ENCODE data around the gene BICD1. TPM values are rescaled to one million over a fixed set of nuclear protein-coding genes. Genes with fewer than 3 reads are reported as not detected.

BICD1 gene
- total and polyA plus RNA-seq, 7 donors: 0.60 to 16.0 (median 9.4) TPM

- intact Hi-C loops (cut with DNase I): no loop called here
- H3K36me3 ChIP-seq: no peaks in the 10 kb centered on the region
- no peaks in the 10 kb centered on the region for H3K27me3 ChIP-seq
- no peaks in the 10 kb centered on the region for H3K9me3 ChIP-seq
- WGBS, 2 donors: 51 to 55% methylated on average over 2 of the region's 2 CpGs
- no peak for DNase-seq
- TF ChIP-seq CTCF (IDR thresholded peaks at IDR 0.05) (no peak), EP300 (IDR thresholded peaks at IDR 0.05) (no peak), POLR2A (IDR thresholded peaks at IDR 0.05) (no peak), POLR2AphosphoS5 (IDR thresholded peaks at IDR 0.05) (no peak)
- peak overlapping the region in 1 of 4 donors; percentile 37 for H3K27ac ChIP-seq
- peaks cover 0 to 37% (median 29%) of the 10 kb centered on the region in 4 donors for H3K4me1 ChIP-seq
- H3K4me3 ChIP-seq: no peak overlapping the region
Observed at GRCh38 chr12:32110942-32111341, 4.3 kb downstream of the BICD1 start.

GRCh38 chr12:32115404-32116104, 8.9 kb downstream of the BICD1 start:
- H3K36me3 ChIP-seq: no peaks in the 10 kb centered on the region
- peak overlapping the region in 1 of 4 donors; percentile 13 for H3K4me3 ChIP-seq
- intact Hi-C loops (cut with DNase I): no loop called here
- no peaks in the 10 kb centered on the region for H3K9me3 ChIP-seq
- H3K27me3 ChIP-seq: no peaks in the 10 kb centered on the region
- peak overlapping the region; percentile 28 to 77 (median 55) for H3K27ac ChIP-seq
- TF ChIP-seq POLR2AphosphoS5 (IDR thresholded peaks at IDR 0.05) (peak in 3 of 4 donors; percentile 52 to 69 (median 64)), EP300 (IDR thresholded peaks at IDR 0.05) (no peak)
- peaks cover 0 to 17% (median 13%) of the 10 kb centered on the region in 4 donors for H3K4me1 ChIP-seq
- peak; percentile 96 for DNase-seq
- WGBS, 2 donors: 56 to 57% methylated on average over 6 of the region's 6 CpGs

- peak overlapping the region in 2 of 4 donors; percentile 28 to 77 for H3K27ac ChIP-seq
- H3K27me3 ChIP-seq: no peaks in the 10 kb centered on the region
- WGBS, 2 donors: 92 to 93% methylated on average over 3 of the region's 3 CpGs
- TF ChIP-seq EP300 (IDR thresholded peaks at IDR 0.05) (no peak), POLR2AphosphoS5 (IDR thresholded peaks at IDR 0.05) (no peak), CTCF (IDR thresholded peaks at IDR 0.05) (no peak), POLR2A (IDR thresholded peaks at IDR 0.05) (no peak)
- peaks cover 0 to 17% (median 13%) of the 10 kb centered on the region in 4 donors for H3K4me1 ChIP-seq
- intact Hi-C loops (cut with DNase I): no loop called here
- no peak overlapping the region for H3K4me3 ChIP-seq
- no peaks in the 10 kb centered on the region for H3K36me3 ChIP-seq
- no peaks in the 10 kb centered on the region for H3K9me3 ChIP-seq
- no peak for DNase-seq
Observed at GRCh38 chr12:32116897-32117296, 10.2 kb downstream of the BICD1 start.

- intact Hi-C loops (cut with DNase I): no loop called here
- Histone ChIP-seq H3K27ac (peak overlapping the region in 2 of 4 donors; percentile 14 to 77), H3K9me3 (no peaks in the 10 kb centered on the region), H3K4me3 (no peak overlapping the region), H3K4me1 (peaks cover 0 to 17% (median 13%) of the 10 kb centered on the region in 4 donors), H3K36me3 (no peaks in the 10 kb centered on the region), H3K27me3 (no peaks in the 10 kb centered on the region)
- 95 to 97% methylated on average over 3 of the region's 3 CpGs for WGBS, 2 donors
- TF ChIP-seq CTCF (IDR thresholded peaks at IDR 0.05): no peak
- TF ChIP-seq POLR2AphosphoS5 (IDR thresholded peaks at IDR 0.05): no peak
- DNase-seq: no peak
Observed at GRCh38 chr12:32117316-32117715, 10.7 kb downstream of the BICD1 start.

- no peak for DNase-seq
- Histone ChIP-seq H3K9me3 (no peaks in the 10 kb centered on the region), H3K4me3 (no peak overlapping the region), H3K27me3 (no peaks in the 10 kb centered on the region), H3K36me3 (no peaks in the 10 kb centered on the region), H3K27ac (no peak overlapping the region), H3K4me1 (peaks cover 0 to 17% (median 13%) of the 10 kb centered on the region in 4 donors)
- TF ChIP-seq EP300 (IDR thresholded peaks at IDR 0.05) (no peak), POLR2A (IDR thresholded peaks at IDR 0.05) (no peak), POLR2AphosphoS5 (IDR thresholded peaks at IDR 0.05) (no peak), CTCF (IDR thresholded peaks at IDR 0.05) (no peak)
- 96 to 97% methylated on average over 5 of the region's 5 CpGs for WGBS, 2 donors
- intact Hi-C loops (cut with DNase I): no loop called here
Observed at GRCh38 chr12:32118806-32119205, 12.2 kb downstream of the BICD1 start.
